Measurements from ENCODE around the gene CFP. TPM values are rescaled to one million over a fixed set of nuclear protein-coding genes. Genes with fewer than 3 reads are reported as not detected.

The CFP gene
- total RNA-seq, 4 donors from 2014 or later: 0.83 to 3.8 (median 1.9) TPM

GRCh38 chrX:47583240-47583861 lies 46.4 kb downstream of the CFP start:
- H3K27ac ChIP-seq: peak overlapping the region in 3 of 4 donors; percentile 79 to 93 (median 84)
- H3K4me3 ChIP-seq: peak overlapping the region in 1 of 4 donors; percentile 72
- no peaks in the 10 kb centered on the region for H3K9me3 ChIP-seq
- intact Hi-C loops (cut with DNase I): no loop called here
- WGBS, 2 donors: 57 to 60% methylated on average over 5 to 6 of the region's 8 CpGs
- H3K27me3 ChIP-seq: no peaks in the 10 kb centered on the region
- no peaks in the 10 kb centered on the region for H3K36me3 ChIP-seq
- TF ChIP-seq CTCF (IDR thresholded peaks at IDR 0.05) (no peak), POLR2A (IDR thresholded peaks at IDR 0.05) (no peak)
- peaks cover 5 to 28% (median 7%) of the 10 kb centered on the region in 3 donors for H3K4me1 ChIP-seq
- no peak for DNase-seq

- peak; percentile 49 for DNase-seq
- no peaks in the 10 kb centered on the region for H3K27me3 ChIP-seq
- no peaks in the 10 kb centered on the region for H3K36me3 ChIP-seq
- TF ChIP-seq CTCF (IDR thresholded peaks at IDR 0.05) (no peak), POLR2A (IDR thresholded peaks at IDR 0.05) (peak in 1 of 4 donors; percentile 44)
- H3K4me3 ChIP-seq: peak within 1 kb of the TSS; percentile 24 to 72 (median 48)
- H3K4me1 ChIP-seq: peaks cover 5 to 28% (median 7%) of the 10 kb centered on the region in 3 donors
- 10 to 36% methylated on average over 10 to 21 of the region's 28 CpGs for WGBS, 2 donors
- peak within 1 kb of the TSS; percentile 67 to 93 (median 82) for H3K27ac ChIP-seq
- intact Hi-C loops (cut with DNase I): no loop called here
- H3K9me3 ChIP-seq: no peaks in the 10 kb centered on the region
Observed at GRCh38 chrX:47581731-47582647, 47.7 kb downstream of the CFP start, which contains the start of gene TIMP1. TSS of gene TIMP1 (plus strand) at chrX:47582436. CDS start at chrX:47583416, 980 bp downstream.

- Histone ChIP-seq H3K27ac (peak overlapping the region in 1 of 4 donors; percentile 9), H3K4me1 (peaks cover 5 to 26% (median 7%) of the 10 kb centered on the region in 3 donors), H3K4me3 (no peak overlapping the region), H3K27me3 (no peaks in the 10 kb centered on the region), H3K9me3 (no peaks in the 10 kb centered on the region), H3K36me3 (no peaks in the 10 kb centered on the region)
- DNase-seq: no peak
- no peak for TF ChIP-seq POLR2A (IDR thresholded peaks at IDR 0.05)
- TF ChIP-seq CTCF (IDR thresholded peaks at IDR 0.05): no peak
- 17 to 40% methylated on average over 5 to 7 of the region's 9 CpGs for WGBS, 2 donors
- intact Hi-C loops (cut with DNase I): no loop called here
Observed at GRCh38 chrX:47579537-47579936, 50.2 kb downstream of the CFP start.

- intact Hi-C loops (cut with DNase I): no loop called here
- DNase-seq: no peak
- 80 to 92% methylated on average over 1 to 2 of the region's 16 CpGs for WGBS, 2 donors
- Histone ChIP-seq H3K27ac (no peak overlapping the region), H3K9me3 (no peaks in the 10 kb centered on the region), H3K4me3 (no peak overlapping the region), H3K4me1 (peaks cover 5 to 34% (median 10%) of the 10 kb centered on the region in 3 donors), H3K27me3 (no peaks in the 10 kb centered on the region), H3K36me3 (no peaks in the 10 kb centered on the region)
- TF ChIP-seq CTCF (IDR thresholded peaks at IDR 0.05): no peak
- TF ChIP-seq POLR2A (IDR thresholded peaks at IDR 0.05): no peak
Observed at GRCh38 chrX:47578692-47579091, 51.0 kb downstream of the CFP start.

- H3K4me1 ChIP-seq: peaks cover 3 to 34% (median 5%) of the 10 kb centered on the region in 3 donors
- intact Hi-C loops (cut with DNase I): no loop called here
- DNase-seq: no peak
- H3K27ac ChIP-seq: no peak overlapping the region
- no peaks in the 10 kb centered on the region for H3K27me3 ChIP-seq
- H3K36me3 ChIP-seq: no peaks in the 10 kb centered on the region
- TF ChIP-seq CTCF (IDR thresholded peaks at IDR 0.05): no peak
- no peak for TF ChIP-seq POLR2A (IDR thresholded peaks at IDR 0.05)
- H3K9me3 ChIP-seq: no peaks in the 10 kb centered on the region
- 33 to 60% methylated on average over 1 of the region's 3 CpGs for WGBS, 2 donors
- H3K4me3 ChIP-seq: no peak overlapping the region
Observed at GRCh38 chrX:47577901-47578300, 51.8 kb downstream of the CFP start.

All from esophagus squamous epithelium (tissue), 5 donors.